ENCODE measurements around the gene CDA.

The CDA gene
- total RNA-seq = 11.2 to 34.7 (median 23.5) reads per million in 18 experiments

- peak; percentile 85 to 87 for DNase-seq
These were observed at the start of gene CDA for GRCh38 chr1:20588634-20589225. TSS of gene CDA (plus strand) at chr1:20589097. CDS start at chr1:20589130, 33 bp downstream.

GRCh38 chr1:20540281-20540680 lies 48.6 kb upstream of the CDA start:
- DNase-seq = no peak

DNA sequence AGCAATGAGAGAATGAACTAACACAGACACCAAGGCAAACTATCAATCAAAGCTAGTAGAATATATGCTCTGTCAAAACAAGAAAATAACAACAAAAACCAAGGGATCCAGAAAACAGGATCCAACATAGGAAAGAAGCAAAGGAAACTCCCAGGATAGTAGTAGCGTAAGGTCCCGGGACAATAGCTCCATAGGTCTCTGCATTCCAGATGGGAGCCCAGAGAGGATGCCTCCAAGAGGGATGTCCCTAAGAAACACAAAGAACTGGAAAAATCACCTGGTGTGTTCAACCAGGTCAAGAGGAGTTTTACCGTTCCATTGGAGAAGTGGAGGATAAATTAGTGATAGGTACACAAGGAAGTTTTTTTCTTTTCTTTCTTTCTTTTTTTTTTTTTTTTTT lies 42.3 kb upstream of the CDA start:
- DNase-seq = no peak

GRCh38 chr1:20551161-20551560 lies 37.7 kb upstream of the CDA start:
- DNase-seq = no peak

DNA sequence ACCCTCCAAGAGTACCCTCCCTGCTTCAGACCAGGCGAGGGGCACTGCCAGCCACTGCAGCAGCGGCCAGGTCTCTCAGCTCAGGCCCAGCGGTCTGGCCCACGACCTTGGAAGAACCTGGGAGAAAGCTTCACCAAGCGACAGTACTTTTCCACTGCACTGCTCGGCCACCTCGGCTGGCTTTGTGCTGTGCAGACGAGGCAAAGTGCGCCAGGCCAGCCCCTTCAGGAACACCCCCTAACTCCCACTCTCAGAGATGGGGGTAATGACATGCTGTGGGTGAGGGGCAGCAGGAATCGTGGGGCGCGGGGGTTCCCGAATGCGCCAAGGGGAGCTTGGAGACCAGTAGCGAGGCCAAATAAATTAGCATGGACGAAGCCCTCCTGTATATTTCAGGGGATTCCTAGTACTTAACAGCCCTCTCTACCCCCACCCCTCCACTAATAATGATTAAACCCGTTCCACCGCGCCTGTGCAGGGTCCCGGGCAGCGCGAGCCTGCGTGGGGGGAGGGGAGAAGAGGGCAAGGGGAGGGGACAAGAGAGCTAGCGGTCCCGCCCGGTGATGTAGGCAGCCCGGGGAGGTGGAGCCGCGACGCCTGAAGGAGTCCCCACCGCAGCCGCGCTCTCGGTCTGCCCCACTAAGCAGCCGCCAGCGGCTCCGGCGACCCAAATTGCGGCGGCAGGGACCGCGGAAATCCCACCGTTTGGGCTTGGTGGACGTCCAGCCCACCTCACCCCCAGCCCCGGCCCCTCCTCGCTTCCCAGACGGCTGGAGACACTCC lies 36.8 kb upstream of the CDA start, which contains the start of gene FAM43B:
TSS of gene FAM43B (plus strand) at position 629 of the 783 bp plus-strand sequence. CDS start 401 bp downstream, outside the sequence.
- DNase-seq = no peak

DNA sequence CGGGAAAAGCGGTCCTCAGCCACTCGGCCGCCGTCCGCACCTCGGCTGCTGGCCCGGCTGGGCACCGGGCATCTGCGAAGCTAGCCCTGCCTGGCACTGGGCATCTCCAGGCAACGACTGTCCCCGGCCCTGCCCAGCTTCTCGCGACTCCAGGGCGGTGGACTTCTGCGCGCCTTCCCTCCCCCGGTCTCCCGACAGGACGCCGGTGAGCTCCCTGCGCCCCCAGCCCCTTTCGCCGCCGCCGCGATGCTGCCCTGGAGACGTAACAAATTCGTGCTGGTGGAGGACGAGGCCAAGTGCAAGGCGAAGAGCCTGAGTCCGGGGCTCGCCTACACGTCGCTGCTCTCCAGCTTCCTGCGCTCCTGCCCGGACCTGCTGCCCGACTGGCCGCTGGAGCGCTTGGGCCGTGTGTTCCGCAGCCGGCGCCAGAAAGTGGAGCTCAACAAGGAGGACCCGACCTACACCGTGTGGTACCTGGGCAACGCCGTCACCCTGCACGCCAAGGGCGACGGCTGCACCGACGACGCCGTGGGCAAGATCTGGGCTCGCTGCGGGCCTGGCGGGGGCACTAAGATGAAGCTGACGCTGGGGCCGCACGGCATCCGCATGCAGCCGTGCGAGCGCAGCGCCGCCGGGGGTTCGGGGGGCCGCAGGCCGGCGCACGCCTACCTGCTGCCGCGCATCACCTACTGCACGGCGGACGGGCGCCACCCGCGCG lies 36.0 kb upstream of the CDA start:
- DNase-seq = no peak

DNA sequence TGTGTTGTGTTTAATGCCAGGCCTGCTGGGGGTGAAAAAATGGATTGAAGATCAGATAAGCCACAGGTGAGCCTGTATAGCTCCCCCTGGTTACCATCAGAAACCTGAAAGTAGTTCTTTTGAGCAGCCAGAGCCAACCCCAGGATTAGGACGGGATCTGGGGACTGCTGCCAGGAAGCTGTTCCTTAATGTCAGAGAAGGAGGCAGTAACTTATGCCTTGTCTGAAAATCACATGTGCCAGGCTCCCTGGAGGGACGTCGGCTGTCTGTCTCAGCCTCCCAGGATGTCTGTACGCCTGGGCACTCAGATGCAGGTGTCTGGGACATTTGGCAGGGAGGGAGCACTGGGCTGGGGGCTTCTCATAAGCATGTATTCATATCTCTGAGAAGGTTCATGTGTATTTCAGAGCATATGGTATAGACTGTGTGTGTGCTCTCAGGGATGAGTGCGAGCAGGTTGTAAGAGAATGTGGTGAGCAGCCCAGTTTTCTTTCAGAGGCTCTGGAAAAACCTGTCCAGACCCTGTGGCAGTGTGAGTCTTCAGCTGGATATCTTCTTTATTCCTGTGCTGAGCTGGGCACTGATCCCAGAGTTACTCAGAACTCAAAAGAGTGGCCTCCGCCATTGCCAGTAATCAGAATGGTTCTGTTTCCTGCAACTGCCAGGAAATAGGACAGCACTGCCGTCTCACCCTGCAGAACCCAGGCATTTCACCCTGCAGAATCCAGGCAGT lies 33.7 kb upstream of the CDA start:
- no peak for DNase-seq

DNA sequence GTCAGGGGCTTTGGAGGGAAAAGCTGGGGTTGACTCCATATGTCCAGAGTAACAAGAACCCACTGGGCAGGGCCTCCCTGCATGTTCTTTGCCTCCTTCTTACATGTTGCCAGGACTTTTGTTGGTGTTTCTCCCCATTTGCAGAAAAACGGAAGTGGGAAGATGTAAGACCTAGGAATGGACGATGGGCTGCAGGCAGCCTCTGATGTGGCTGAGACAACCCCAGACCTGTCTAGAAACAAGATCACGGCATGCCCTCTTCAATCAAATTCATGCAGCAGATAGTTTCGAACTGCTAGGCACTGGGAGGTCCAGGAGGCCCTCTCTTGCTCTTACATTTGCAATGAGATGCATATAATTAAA lies 33.2 kb upstream of the CDA start:
- DNase-seq = no peak

- peak; percentile 38 to 47 for DNase-seq
These were observed 30.7 kb upstream of the CDA start for GRCh38 chr1:20558191-20558590.

DNA sequence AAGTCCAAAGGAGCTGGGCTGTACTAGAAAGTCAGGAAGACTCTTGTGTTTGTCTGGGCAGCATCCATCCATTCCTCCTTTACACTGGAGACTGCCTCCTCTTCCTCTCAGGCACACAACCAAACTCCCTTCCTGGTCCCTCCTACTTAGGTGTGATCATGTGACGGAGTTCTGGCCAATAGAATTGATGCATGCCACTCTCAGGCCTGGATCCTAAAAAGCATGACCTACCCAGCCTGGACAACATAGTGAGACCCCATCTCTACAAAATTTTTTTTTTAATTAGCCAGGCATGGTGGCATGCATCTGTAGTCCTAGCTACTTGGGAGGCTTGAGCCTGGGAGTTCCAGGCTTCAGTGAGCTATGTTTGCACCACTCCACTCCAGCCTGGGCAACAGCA lies 27.9 kb upstream of the CDA start:
- DNase-seq = no peak

- DNase-seq = no peak
These were observed 23.7 kb upstream of the CDA start for GRCh38 chr1:20565234-20565633.

DNA sequence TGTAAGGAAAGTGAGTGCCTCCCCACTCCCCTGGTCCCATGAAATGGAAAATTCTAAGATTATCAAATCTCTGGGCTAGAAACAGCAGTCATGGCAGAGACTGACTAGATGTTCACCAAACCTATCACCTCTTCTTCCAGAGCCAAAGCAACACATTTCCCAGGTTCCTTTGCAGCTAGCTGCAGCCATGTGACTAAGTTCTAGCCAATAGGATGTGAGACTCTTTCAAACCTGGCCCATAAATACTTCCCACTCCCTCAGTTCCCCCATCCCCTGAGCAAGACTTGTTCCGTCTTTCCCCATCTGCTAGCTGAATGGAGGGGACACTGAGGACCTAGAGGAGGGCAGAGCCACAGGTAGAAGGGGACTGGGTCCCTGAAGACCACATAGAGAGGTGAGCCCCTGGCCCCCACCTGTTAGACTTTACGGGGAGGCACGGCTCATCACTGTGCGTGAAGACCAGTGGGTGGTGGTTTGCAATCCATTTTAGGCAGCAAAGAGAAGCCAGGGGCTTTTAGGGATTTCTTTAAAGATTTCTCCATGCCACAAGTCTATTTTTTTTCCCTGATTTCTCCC lies 19.3 kb upstream of the CDA start:
- DNase-seq = no peak

GRCh38 chr1:20571427-20571826 lies 17.5 kb upstream of the CDA start:
- DNase-seq = no peak

DNA sequence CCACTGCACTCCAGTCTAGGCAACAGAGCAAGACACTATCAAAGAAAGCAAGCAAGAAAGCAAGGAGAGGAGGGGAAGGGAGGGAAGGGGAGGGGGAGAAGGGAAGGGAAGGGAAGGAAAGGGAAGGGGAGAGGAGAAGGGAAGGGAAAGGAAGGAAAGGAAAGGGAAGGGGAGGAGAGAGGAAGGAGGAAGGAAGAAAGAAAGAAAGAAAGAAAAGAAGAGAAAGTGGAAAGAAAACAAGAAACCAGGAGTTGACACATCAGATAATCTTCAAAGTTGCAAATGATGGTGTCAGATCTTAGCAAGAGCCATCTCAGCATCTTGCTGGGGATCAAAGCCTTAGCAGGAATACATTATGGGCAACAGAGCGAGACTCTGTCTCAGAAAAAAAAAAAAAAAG lies 14.9 kb upstream of the CDA start:
- DNase-seq = no peak

GRCh38 chr1:20574686-20575540 lies 14.0 kb upstream of the CDA start:
- peak; percentile 93 to 96 for DNase-seq

DNA sequence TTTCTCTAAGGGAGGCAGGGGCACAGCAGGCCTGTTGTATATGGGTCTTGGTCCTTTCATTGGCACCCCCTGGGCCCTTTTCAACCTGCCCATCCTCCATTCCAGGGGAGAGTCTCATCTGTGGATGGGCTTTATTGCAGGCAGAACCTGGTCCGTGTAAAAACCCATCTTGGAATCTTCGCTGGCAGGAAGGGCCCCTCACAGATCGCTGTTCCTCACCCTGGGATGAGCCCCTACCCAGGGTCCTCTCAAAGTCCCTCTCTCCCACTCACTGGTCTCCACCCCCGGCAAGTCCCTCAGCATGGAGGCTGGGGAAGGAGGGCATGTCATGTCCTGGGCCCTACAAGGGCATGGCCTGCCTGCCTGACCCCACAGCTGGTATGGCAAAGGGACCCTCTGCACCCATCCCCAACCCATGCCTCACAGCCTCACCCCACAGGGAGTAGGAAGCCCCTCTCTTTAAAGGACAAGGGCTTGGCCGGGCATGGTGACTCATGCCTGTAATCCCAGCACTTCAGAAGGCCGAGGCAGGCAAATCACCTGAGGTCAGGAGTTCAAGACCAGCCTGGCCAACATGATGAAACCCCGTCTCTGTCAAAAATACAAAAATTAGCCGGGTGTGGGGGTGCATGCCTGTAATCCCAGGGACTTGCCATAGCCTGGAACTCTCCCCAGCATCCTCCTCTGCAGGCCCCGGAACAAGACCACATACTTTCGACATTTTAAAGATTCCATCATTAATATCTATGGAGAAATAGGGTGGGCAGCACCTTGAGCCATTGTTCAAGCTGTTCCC lies 13.2 kb upstream of the CDA start:
- no peak for DNase-seq

DNA sequence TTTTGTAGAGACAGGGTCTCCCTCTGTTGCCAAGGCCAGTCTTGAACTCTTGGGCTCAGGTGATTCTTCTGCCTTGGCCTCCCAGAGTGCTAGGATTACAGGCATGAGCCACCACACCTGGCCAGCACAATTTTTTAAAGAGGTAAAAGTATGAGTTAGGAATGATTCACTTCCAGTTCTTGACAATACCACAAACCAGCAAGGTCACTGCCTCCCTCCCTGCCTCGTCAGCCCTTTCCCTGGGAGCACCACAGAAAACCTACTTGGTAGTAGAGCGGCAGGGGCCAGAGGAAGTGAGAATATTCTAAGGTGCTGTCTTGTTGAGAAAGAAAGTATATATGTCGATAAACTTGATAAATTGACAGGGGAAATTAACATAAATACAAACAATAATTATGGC lies 10.8 kb upstream of the CDA start:
- no peak for DNase-seq

- DNase-seq = no peak
These were observed 10.0 kb upstream of the CDA start for GRCh38 chr1:20578721-20579395.

GRCh38 chr1:20584890-20585289 lies 4.0 kb upstream of the CDA start:
- peak in 1 of 2 donors; percentile 36 for DNase-seq
